ENCODE data around the gene LAMA2. TPM values are rescaled to one million over a fixed set of nuclear protein-coding genes. Genes with fewer than 3 reads are reported as not detected.

LAMA2 gene
- total RNA-seq, 4 donors from 2014 or later: 1.7 to 112 (median 19.6) TPM

DNA sequence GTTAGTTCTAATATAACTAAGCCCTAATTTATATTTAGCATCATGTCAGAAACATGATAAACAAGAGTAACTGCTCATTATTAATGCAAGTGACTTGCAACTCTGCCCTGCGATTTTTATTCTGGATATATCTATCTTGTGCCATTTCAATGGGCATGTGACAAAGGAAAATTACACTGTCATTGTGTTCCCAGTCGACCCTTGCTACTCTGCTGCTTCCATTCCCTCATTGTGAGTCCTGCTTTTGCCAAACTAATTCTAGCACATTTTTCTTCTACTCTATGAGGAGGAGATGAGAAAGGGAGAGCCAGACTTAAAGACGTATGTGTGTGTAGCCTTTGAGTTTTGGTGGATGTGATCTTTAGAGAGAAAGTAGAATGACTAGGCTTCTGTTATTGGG, 551.2 kb downstream of the LAMA2 start:
- no peaks in the 10 kb centered on the region for H3K4me1 ChIP-seq
- WGBS, 2 donors: 53 to 65% methylated on average over 3 of the region's 3 CpGs
- H3K27ac ChIP-seq: no peak overlapping the region
- TF ChIP-seq, protein P1, sequence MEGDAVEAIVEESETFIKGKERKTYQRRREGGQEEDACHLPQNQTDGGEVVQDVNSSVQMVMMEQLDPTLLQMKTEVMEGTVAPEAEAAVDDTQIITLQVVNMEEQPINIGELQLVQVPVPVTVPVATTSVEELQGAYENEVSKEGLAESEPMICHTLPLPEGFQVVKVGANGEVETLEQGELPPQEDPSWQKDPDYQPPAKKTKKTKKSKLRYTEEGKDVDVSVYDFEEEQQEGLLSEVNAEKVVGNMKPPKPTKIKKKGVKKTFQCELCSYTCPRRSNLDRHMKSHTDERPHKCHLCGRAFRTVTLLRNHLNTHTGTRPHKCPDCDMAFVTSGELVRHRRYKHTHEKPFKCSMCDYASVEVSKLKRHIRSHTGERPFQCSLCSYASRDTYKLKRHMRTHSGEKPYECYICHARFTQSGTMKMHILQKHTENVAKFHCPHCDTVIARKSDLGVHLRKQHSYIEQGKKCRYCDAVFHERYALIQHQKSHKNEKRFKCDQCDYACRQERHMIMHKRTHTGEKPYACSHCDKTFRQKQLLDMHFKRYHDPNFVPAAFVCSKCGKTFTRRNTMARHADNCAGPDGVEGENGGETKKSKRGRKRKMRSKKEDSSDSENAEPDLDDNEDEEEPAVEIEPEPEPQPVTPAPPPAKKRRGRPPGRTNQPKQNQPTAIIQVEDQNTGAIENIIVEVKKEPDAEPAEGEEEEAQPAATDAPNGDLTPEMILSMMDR (IDR thresholded peaks at IDR 0.05): no peak
- no peak for TF ChIP-seq POLR2A (IDR thresholded peaks at IDR 0.05)
- intact Hi-C loops (cut with DNase I): no loop called here
- H3K27me3 ChIP-seq: no peaks in the 10 kb centered on the region
- no peaks in the 10 kb centered on the region for H3K36me3 ChIP-seq
- H3K4me3 ChIP-seq: no peak overlapping the region
- no peaks in the 10 kb centered on the region for H3K9me3 ChIP-seq
- DNase-seq: no peak

DNA sequence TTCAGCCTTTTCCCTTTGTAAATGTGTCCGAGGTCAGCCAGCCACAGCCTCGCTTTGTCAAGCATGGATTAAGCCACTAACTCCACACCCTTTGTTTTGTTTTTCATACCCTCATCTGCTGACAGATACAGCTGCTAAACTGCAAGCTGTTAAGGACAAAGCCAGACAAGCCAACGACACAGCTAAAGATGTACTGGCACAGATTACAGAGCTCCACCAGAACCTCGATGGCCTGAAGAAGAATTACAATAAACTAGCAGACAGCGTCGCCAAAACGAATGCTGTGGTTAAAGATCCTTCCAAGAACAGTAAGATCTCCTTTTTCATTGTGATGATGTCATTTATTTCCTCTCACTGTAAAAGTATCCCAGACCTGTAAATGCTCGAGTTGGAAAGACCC, 557.8 kb downstream of the LAMA2 start:
- H3K27ac ChIP-seq: no peak overlapping the region

DNA sequence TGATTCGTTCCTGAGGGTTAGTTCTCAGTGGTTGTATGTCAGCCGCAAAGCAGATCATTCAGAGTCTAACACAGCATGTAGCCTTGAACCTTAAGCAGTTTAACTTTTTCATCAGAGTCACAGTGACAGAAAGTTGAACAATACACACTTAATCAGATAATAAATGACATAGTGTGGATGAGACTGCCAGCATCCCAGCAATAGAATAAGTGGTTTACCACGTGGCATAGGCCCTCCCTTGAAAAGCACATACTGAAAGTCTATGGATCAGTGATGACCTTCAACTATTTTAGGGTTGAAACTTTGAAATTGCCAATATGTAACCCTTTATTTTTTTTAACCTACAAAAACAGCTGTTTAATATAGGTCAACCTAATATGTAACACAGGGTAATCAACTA, 561.7 kb downstream of the LAMA2 start:
- H3K4me3 ChIP-seq: no peak overlapping the region
- H3K9me3 ChIP-seq: no peaks in the 10 kb centered on the region
- WGBS, 2 donors: 74 to 75% methylated on average over 3 of the region's 3 CpGs
- TF ChIP-seq, protein P1 (IDR thresholded peaks at IDR 0.05): no peak
- no peak for TF ChIP-seq POLR2A (IDR thresholded peaks at IDR 0.05)
- DNase-seq: no peak
- H3K27me3 ChIP-seq: no peaks in the 10 kb centered on the region
- intact Hi-C loops (cut with DNase I): no loop called here
- peaks cover 0 to 11% (median 0%) of the 10 kb centered on the region in 3 donors for H3K4me1 ChIP-seq
- H3K27ac ChIP-seq: no peak overlapping the region
- no peaks in the 10 kb centered on the region for H3K36me3 ChIP-seq

More for the DNA sequence above, 557.8 kb downstream of the LAMA2 start:
- TF ChIP-seq, protein P1 (IDR thresholded peaks at IDR 0.05): no peak
- no peak for TF ChIP-seq POLR2A (IDR thresholded peaks at IDR 0.05)
- Histone ChIP-seq H3K27me3 (no peaks in the 10 kb centered on the region), H3K9me3 (no peaks in the 10 kb centered on the region), H3K4me3 (no peak overlapping the region), H3K4me1 (peaks cover 0 to 11% (median 0%) of the 10 kb centered on the region in 3 donors), H3K36me3 (no peaks in the 10 kb centered on the region)
- whole genome bisulfite sequencing, 2 donors: 22 to 29% methylated on average over 8 of the region's 8 CpGs
- DNase-seq: no peak
- intact Hi-C loops (cut with DNase I): no loop called here

DNA sequence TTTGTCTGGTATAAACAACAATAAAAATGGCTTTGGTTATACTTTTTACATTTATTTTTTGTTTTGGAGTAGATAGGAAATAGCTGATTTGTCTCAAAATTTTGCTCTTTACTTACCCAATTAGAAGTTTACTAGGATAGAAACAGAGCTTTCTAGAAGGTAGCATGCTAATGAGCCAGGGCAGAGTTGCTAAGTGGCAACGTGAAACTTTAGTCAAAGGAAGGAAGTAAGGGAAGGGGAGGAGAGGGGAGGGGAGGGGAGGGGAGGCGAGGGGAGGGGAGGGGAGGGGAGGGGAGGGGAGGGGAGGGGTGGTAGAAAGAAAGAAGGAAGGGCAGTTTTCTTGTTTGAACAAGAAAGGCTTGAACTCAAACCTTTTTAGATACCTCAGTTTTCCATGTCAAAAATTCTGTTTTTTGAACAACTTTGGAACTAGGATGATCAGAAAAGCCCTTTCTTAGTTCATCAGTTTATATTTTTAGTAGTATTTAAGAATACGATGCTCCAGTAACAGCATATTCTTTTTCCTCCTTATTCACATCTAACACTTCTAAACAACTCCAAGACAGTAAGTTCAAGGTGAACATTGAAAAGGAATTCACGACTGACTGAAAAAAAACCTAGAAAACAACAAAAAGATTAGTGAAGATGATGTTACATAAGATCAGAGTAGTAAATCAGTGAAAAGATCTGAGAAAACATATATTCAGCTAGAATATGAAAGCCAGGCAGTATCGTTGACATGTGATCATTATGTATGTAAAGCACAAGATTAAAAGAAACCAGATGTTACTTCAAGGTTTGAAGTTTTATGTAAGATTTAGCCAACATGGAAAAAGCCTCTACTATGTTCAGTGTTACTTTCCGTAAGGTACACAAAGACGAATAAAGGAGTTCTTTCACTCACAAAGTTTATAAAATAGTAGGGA, 563.6 kb downstream of the LAMA2 start:
- WGBS, 2 donors: 59 to 67% methylated on average over 6 to 7 of the region's 7 CpGs
- TF ChIP-seq, protein P1 (IDR thresholded peaks at IDR 0.05): no peak
- no peak for TF ChIP-seq POLR2A (IDR thresholded peaks at IDR 0.05)
- Histone ChIP-seq H3K4me3 (no peak overlapping the region), H3K36me3 (no peaks in the 10 kb centered on the region), H3K27me3 (no peaks in the 10 kb centered on the region), H3K9me3 (no peaks in the 10 kb centered on the region), H3K27ac (no peak overlapping the region), H3K4me1 (no peaks in the 10 kb centered on the region)
- intact Hi-C loops (cut with DNase I): no loop called here
- DNase-seq: no peak

DNA sequence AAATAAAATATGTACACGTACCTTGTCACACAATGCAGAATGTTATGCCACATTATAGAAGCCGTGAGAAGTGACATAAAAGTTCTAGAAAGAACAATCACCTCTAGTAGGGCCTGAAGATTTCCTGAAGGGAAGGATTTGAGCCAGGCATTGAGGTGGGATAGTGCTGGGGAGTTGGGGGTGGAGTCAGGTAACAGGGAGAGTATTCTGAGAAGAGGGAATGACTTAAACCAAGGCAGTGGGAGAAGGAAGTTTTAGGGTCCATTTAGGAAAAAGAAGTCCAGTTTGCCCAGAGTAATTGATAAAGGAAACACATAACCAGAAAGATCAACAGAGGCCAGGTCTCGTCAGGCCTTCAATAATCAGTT, 564.2 kb downstream of the LAMA2 start:
- Histone ChIP-seq H3K27me3 (no peaks in the 10 kb centered on the region), H3K4me3 (no peak overlapping the region), H3K36me3 (no peaks in the 10 kb centered on the region), H3K27ac (no peak overlapping the region), H3K4me1 (no peaks in the 10 kb centered on the region), H3K9me3 (no peaks in the 10 kb centered on the region)
- 65 to 80% methylated on average over 3 of the region's 3 CpGs for WGBS, 2 donors
- TF ChIP-seq, protein P1 (IDR thresholded peaks at IDR 0.05): no peak
- no peak for TF ChIP-seq POLR2A (IDR thresholded peaks at IDR 0.05)
- intact Hi-C loops (cut with DNase I): no loop called here
- DNase-seq: no peak
